PC-3 (cell line): ENCODE data around the gene OGA.

Experiments
- CTCF ChIP-seq: fragments of 300-600 bp; sonication (generic); conservative IDR thresholded peaks from 2 replicates; pipeline ENCODE4 v1.5.1; 2017; ENCODE audit warnings: antibody characterized with exemption, low read depth, mild to moderate bottlenecking, low read length
- EZH2 ChIP-seq: fragments of 300-600 bp; sonication (generic); IDR thresholded peaks from one replicate; pipeline ENCODE4 v1.6.1; 2017; ENCODE audit warnings: antibody characterized with exemption, mild to moderate bottlenecking, low read length; ENCODE audit not compliant: unreplicated experiment

GRCh38 chr10:101773923-101774588, 44.2 kb downstream of the OGA start:
- TF ChIP-seq CTCF, result no peak
- TF ChIP-seq EZH2, result no peak
